HG03575 (cell line): ENCODE data around the gene ZNF710.
A peak's percentile ranks its signal among the peaks of the same experiment; 100 is the strongest.

ENCODE experiments used
- ATAC-seq: cut with Tn5 transposase; IDR thresholded peaks from one replicate; pipeline ENCODE4 v1.9.1; 2021; ENCODE audit not compliant: unreplicated experiment, insufficient number of reproducible peaks, low FRiP score; ENCODE audit errors: extremely low read depth

ZNF710 gene

GRCh38 chr15:90049666-90050604 lies 48.8 kb downstream of the ZNF710 start:
- ATAC-seq, result no peak

GRCh38 chr15:90051874-90052273 lies 50.8 kb downstream of the ZNF710 start:
- no peak for ATAC-seq

GRCh38 chr15:90053685-90054466 lies 52.8 kb downstream of the ZNF710 start:
- no peak for ATAC-seq

GRCh38 chr15:90054618-90055097 lies 53.5 kb downstream of the ZNF710 start:
- no peak for ATAC-seq

- no peak for ATAC-seq
Measured at GRCh38 chr15:90055182-90055581, 54.1 kb downstream of the ZNF710 start.

- ATAC-seq, result no peak
Measured at GRCh38 chr15:90056529-90056928, 55.4 kb downstream of the ZNF710 start.

- no peak for ATAC-seq
Measured at GRCh38 chr15:90058308-90058707, 57.2 kb downstream of the ZNF710 start.

- ATAC-seq, result no peak
Measured at GRCh38 chr15:90058775-90059174, 57.7 kb downstream of the ZNF710 start.

GRCh38 chr15:90059208-90059985 lies 58.3 kb downstream of the ZNF710 start:
- peak; percentile 78 for ATAC-seq

GRCh38 chr15:90060797-90061196 lies 59.7 kb downstream of the ZNF710 start:
- ATAC-seq, result no peak

- ATAC-seq, result no peak
Measured at GRCh38 chr15:90062023-90062442, 60.9 kb downstream of the ZNF710 start.

GRCh38 chr15:90062462-90062932 lies 61.4 kb downstream of the ZNF710 start:
- ATAC-seq, result no peak

- ATAC-seq, result no peak
Measured at GRCh38 chr15:90062973-90063769, 62.0 kb downstream of the ZNF710 start.

GRCh38 chr15:90063770-90064247 lies 62.7 kb downstream of the ZNF710 start:
- no peak for ATAC-seq

- no peak for ATAC-seq
Measured at GRCh38 chr15:90064911-90065681, 64.0 kb downstream of the ZNF710 start.

- no peak for ATAC-seq
Measured at GRCh38 chr15:90065682-90066049, 64.5 kb downstream of the ZNF710 start.

- no peak for ATAC-seq
Measured at GRCh38 chr15:90067181-90067952, 66.2 kb downstream of the ZNF710 start.
